GM23338 (cell line): ENCODE measurements around the gene ADAMTS13.

Experiments
- CREB1 ChIP-seq: fragments of 250-450 bp; sonication (Bioruptor Pico); IDR thresholded peaks from 2 replicates; pipeline ENCODE4 v1.5.0; 2020; ENCODE audit warnings: low read depth, mild to moderate bottlenecking, moderate library complexity
- EZH2 ChIP-seq: fragments of 200-600 bp; sonication (generic); IDR thresholded peaks from one replicate; pipeline ENCODE4 v1.8.0; 2017; ENCODE audit warnings: antibody characterized with exemption, mild to moderate bottlenecking, low read depth; ENCODE audit not compliant: unreplicated experiment
- EZH2phosphoT487 ChIP-seq: fragments of 200-600 bp; sonication (generic); IDR thresholded peaks from one replicate; pipeline ENCODE4 v1.8.1; 2018; ENCODE audit warnings: antibody characterized with exemption; ENCODE audit not compliant: unreplicated experiment
- JUNB ChIP-seq: IDR thresholded peaks from one replicate; pipeline ENCODE4 v1.6.1; 2016; ENCODE audit warnings: antibody characterized with exemption; ENCODE audit not compliant: unreplicated experiment
- NANOG ChIP-seq: IDR thresholded peaks from 2 replicates; pipeline ENCODE4 v1.6.1; 2016; ENCODE audit warnings: antibody characterized with exemption, borderline replicate concordance
- POLR2AphosphoS5 ChIP-seq: IDR thresholded peaks from 2 replicates; pipeline ENCODE4 v1.6.1; 2016; ENCODE audit warnings: antibody characterized with exemption, low read depth
- REST ChIP-seq: IDR thresholded peaks from one replicate; pipeline ENCODE4 v1.6.1; 2018; ENCODE audit warnings: antibody characterized with exemption; ENCODE audit not compliant: unreplicated experiment
- ZNF114 ChIP-seq: fragments of 250-450 bp; sonication (Bioruptor Pico); IDR thresholded peaks from 2 replicates; pipeline ENCODE4 v1.5.0; 2020; ENCODE audit warnings: mild to moderate bottlenecking, moderate library complexity
- TF ChIP-seq, protein P1 (sequence below), 2 experiments: fragments of 200-600 bp in 1 of 2; sonication (generic) in 1 of 2; conservative IDR thresholded peaks; 2 replicates each; pipeline versions ENCODE4 v1.5.1 to v1.6.1; 2016 to 2017; ENCODE audit warnings: antibody characterized with exemption in 2 of 2, low read depth in 2 of 2, mild to moderate bottlenecking in 2 of 2, moderate library complexity in 1 of 2

DNA sequence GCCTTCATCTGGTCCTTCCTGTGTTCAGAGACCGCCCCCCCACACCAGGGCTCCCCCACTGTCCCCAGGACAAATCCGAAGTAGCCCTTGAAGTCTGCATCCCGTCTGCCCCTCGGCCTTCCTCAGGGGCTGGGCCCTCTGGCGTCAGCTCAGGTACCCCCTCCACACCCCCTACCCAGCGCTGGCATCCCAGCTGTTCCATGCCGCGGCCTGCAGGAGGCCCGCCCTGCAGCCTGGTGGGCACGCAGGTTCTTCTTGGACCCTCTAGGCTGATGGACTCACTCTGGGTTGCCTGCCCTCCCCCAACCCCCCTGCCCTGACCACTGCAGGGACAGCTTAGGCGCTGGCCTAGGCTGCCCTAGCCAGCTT is 50.1 kb downstream of the ADAMTS13 start:
- TF ChIP-seq, protein P1, sequence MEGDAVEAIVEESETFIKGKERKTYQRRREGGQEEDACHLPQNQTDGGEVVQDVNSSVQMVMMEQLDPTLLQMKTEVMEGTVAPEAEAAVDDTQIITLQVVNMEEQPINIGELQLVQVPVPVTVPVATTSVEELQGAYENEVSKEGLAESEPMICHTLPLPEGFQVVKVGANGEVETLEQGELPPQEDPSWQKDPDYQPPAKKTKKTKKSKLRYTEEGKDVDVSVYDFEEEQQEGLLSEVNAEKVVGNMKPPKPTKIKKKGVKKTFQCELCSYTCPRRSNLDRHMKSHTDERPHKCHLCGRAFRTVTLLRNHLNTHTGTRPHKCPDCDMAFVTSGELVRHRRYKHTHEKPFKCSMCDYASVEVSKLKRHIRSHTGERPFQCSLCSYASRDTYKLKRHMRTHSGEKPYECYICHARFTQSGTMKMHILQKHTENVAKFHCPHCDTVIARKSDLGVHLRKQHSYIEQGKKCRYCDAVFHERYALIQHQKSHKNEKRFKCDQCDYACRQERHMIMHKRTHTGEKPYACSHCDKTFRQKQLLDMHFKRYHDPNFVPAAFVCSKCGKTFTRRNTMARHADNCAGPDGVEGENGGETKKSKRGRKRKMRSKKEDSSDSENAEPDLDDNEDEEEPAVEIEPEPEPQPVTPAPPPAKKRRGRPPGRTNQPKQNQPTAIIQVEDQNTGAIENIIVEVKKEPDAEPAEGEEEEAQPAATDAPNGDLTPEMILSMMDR (conservative IDR thresholded peaks at IDR 0.05; ENCODE audit: low read depth in 2 of 2): no peak
- TF ChIP-seq EZH2: no peak
- TF ChIP-seq REST: no peak
- TF ChIP-seq EZH2phosphoT487: no peak
- TF ChIP-seq POLR2AphosphoS5: no peak
- TF ChIP-seq JUNB: no peak
- no peak for TF ChIP-seq CREB1 (CRISPR knock-in tag)
- no peak for TF ChIP-seq NANOG
- TF ChIP-seq ZNF114: no peak
